MM.1S (cell line): ENCODE results near the gene DOK6.

Experiments
- DNase-seq: peaks from one replicate; pipeline ENCODE4 v3.0.0-alpha.2; 2015
- H2AFZ ChIP-seq: fragments of 300-600 bp; sonication (generic); 2 replicates; pipeline ENCODE4 v1.6.0; 2016; ENCODE audit warnings: antibody characterized with exemption, low read length
- H3F3A ChIP-seq: fragments of 300-600 bp; sonication (generic); 2 replicates; pipeline ENCODE4 v1.6.1; 2016; ENCODE audit warnings: mild to moderate bottlenecking, antibody characterized with exemption, low read length, moderate library complexity, mixed read lengths; ENCODE audit not compliant: insufficient read depth
- H3K27ac ChIP-seq: fragments of 300-600 bp; sonication (generic); 2 replicates; pipeline ENCODE4 v1.5.1; 2016; ENCODE audit warnings: mild to moderate bottlenecking, low read length
- H3K27me3 ChIP-seq: fragments of 300-600 bp; sonication (generic); replicated peaks from 2 replicates; pipeline ENCODE4 v1.6.0; 2016; ENCODE audit warnings: low read length; ENCODE audit not compliant: insufficient read depth
- H3K36me3 ChIP-seq: fragments of 300-600 bp; sonication (generic); replicated peaks from 2 replicates; pipeline ENCODE4 v1.6.1; 2016; ENCODE audit warnings: mild to moderate bottlenecking, low read length, mixed read lengths; ENCODE audit not compliant: insufficient read depth
- H3K4me1 ChIP-seq: fragments of 300-600 bp; sonication (generic); 2 replicates; pipeline ENCODE4 v1.6.1; 2016; ENCODE audit warnings: low read length, mixed read lengths
- H3K4me2 ChIP-seq: fragments of 300-600 bp; sonication (generic); 2 replicates; pipeline ENCODE4 v1.6.0; 2016; ENCODE audit warnings: low read depth, low read length
- H3K4me3 ChIP-seq: fragments of 300-600 bp; sonication (generic); 2 replicates; pipeline ENCODE4 v1.5.1; 2016; ENCODE audit warnings: low read length, mixed read lengths
- H3K79me2 ChIP-seq: fragments of 300-600 bp; sonication (generic); 2 replicates; pipeline ENCODE4 v1.6.1; 2016; ENCODE audit warnings: mixed run types, low read length, mixed read lengths
- H3K9ac ChIP-seq: fragments of 300-600 bp; sonication (generic); 2 replicates; pipeline ENCODE4 v1.6.1; 2016; ENCODE audit warnings: low read length, mixed read lengths
- H3K9me2 ChIP-seq: fragments of 300-600 bp; sonication (generic); replicated peaks from 2 replicates; pipeline ENCODE4 v1.6.1; 2016; ENCODE audit warnings: mild to moderate bottlenecking, low read length, mixed read lengths; ENCODE audit not compliant: insufficient read depth
- H3K9me3 ChIP-seq: fragments of 300-600 bp; sonication (generic); replicated peaks from 2 replicates; pipeline ENCODE4 v1.6.1; 2016; ENCODE audit warnings: mild to moderate bottlenecking, low read length, mixed read lengths; ENCODE audit not compliant: insufficient read depth
- H4K20me1 ChIP-seq: fragments of 300-600 bp; sonication (generic); 2 replicates; pipeline ENCODE4 v1.6.1; 2016; ENCODE audit warnings: mild to moderate bottlenecking, low read length, moderate library complexity, mixed read lengths; ENCODE audit not compliant: insufficient read depth
- CTCF ChIP-seq: fragments of 300-600 bp; sonication (generic); IDR thresholded peaks from 2 replicates; pipeline ENCODE4 v1.5.1; 2016; ENCODE audit warnings: antibody characterized with exemption, low read length, mixed read lengths
- EZH2 ChIP-seq: fragments of 300-600 bp; sonication (generic); optimal IDR thresholded peaks from 2 replicates; pipeline ENCODE3; 2017; ENCODE audit warnings: low read depth, mild to moderate bottlenecking, antibody characterized with exemption, low read length, mixed read lengths
- EZH2phosphoT487 ChIP-seq: fragments of 300-600 bp; sonication (generic); IDR thresholded peaks from 2 replicates; pipeline ENCODE4 v1.6.1; 2018; ENCODE audit warnings: antibody characterized with exemption, low read length

DOK6 gene

GRCh38 chr18:69383186-69383585, 17.5 kb upstream of the DOK6 start:
- Histone ChIP-seq H3K9me2 (no peaks in the 10 kb centered on the region), H2AFZ (no peak overlapping the region), H3K4me3 (no peak overlapping the region), H3K9me3 (no peaks in the 10 kb centered on the region), H3K27ac (no peak overlapping the region), H3F3A (no peaks in the 10 kb centered on the region), H3K4me1 (no peaks in the 10 kb centered on the region), H3K27me3 (no peaks in the 10 kb centered on the region), H3K9ac (no peak overlapping the region), H3K79me2 (no peaks in the 10 kb centered on the region), H3K4me2 (no peak overlapping the region), H4K20me1 (no peaks in the 10 kb centered on the region), H3K36me3 (no peaks in the 10 kb centered on the region)
- no peak for DNase-seq
- TF ChIP-seq CTCF: no peak
- TF ChIP-seq EZH2: no peak
- no peak for TF ChIP-seq EZH2phosphoT487

- H3F3A ChIP-seq: no peaks in the 10 kb centered on the region
- no peaks in the 10 kb centered on the region for H3K79me2 ChIP-seq
- H3K27me3 ChIP-seq: no peaks in the 10 kb centered on the region
- no peaks in the 10 kb centered on the region for H3K9me2 ChIP-seq
- H3K4me3 ChIP-seq: no peak overlapping the region
- no peak overlapping the region for H3K4me2 ChIP-seq
- H3K4me1 ChIP-seq: no peaks in the 10 kb centered on the region
- H3K27ac ChIP-seq: no peak overlapping the region
- H3K9me3 ChIP-seq: no peaks in the 10 kb centered on the region
- H3K36me3 ChIP-seq: no peaks in the 10 kb centered on the region
- no peak overlapping the region for H2AFZ ChIP-seq
- no peaks in the 10 kb centered on the region for H4K20me1 ChIP-seq
- DNase-seq: no peak
- TF ChIP-seq EZH2phosphoT487 (no peak), CTCF (no peak), EZH2 (no peak)
- no peak overlapping the region for H3K9ac ChIP-seq
Measured at GRCh38 chr18:69387186-69387585, 13.5 kb upstream of the DOK6 start.

- TF ChIP-seq EZH2: no peak
- TF ChIP-seq CTCF: no peak
- TF ChIP-seq EZH2phosphoT487: no peak
- Histone ChIP-seq H2AFZ (no peak overlapping the region), H3K4me3 (no peak overlapping the region), H3K27ac (no peak overlapping the region), H3K36me3 (no peaks in the 10 kb centered on the region), H3K9me3 (no peaks in the 10 kb centered on the region), H3K4me2 (no peak overlapping the region), H3K9ac (no peak overlapping the region), H3K27me3 (no peaks in the 10 kb centered on the region), H3K79me2 (no peaks in the 10 kb centered on the region), H4K20me1 (no peaks in the 10 kb centered on the region), H3K4me1 (no peaks in the 10 kb centered on the region), H3F3A (no peaks in the 10 kb centered on the region), H3K9me2 (no peaks in the 10 kb centered on the region)
- no peak for DNase-seq
Measured at GRCh38 chr18:69388222-69388621, 12.5 kb upstream of the DOK6 start.
